IPS-NIHi7 (cell line): ENCODE data around the gene HSPB9.
"Not testable (repeated sequence)": the region's sequence is repeated elsewhere in the genome, so short reads cannot be mapped to it uniquely, and the experiment has no call there.

ENCODE experiments used
- DNase-seq: peaks from one replicate; pipeline ENCODE4 v3.0.0; 2012; ENCODE audit warnings: mixed read lengths; ENCODE audit errors: extremely low spot score

HSPB9 gene

DNA sequence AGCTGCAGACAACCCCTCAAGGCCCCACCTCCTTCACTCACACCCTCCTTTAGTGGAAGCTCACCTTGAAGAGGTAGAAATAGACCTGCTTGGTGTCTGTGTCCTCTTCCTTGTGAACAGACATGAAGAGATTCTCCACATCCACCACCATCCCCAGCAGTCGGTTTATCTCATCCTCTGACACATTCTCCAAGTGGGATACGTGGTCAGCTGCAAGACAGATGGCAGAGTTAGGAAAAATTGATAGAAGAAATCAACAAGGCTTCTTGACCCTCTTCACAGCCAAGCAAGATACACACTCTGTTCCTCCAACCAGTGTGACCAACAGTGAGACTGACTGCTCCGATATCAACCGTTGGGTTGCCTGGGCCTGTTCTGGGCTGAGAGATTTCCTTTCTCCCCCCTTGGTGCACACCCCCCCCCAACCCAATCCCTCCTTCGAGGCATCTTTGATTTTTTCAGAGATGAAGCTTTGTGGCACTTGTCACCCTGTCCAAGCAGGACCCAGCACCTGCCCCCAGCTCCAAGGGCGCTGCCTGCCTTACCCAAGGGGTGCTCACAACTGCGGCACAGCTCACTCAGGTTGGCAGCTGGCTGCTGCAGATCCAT lies 2.3 kb upstream of the HSPB9 start:
- DNase-seq, result no peak

DNA sequence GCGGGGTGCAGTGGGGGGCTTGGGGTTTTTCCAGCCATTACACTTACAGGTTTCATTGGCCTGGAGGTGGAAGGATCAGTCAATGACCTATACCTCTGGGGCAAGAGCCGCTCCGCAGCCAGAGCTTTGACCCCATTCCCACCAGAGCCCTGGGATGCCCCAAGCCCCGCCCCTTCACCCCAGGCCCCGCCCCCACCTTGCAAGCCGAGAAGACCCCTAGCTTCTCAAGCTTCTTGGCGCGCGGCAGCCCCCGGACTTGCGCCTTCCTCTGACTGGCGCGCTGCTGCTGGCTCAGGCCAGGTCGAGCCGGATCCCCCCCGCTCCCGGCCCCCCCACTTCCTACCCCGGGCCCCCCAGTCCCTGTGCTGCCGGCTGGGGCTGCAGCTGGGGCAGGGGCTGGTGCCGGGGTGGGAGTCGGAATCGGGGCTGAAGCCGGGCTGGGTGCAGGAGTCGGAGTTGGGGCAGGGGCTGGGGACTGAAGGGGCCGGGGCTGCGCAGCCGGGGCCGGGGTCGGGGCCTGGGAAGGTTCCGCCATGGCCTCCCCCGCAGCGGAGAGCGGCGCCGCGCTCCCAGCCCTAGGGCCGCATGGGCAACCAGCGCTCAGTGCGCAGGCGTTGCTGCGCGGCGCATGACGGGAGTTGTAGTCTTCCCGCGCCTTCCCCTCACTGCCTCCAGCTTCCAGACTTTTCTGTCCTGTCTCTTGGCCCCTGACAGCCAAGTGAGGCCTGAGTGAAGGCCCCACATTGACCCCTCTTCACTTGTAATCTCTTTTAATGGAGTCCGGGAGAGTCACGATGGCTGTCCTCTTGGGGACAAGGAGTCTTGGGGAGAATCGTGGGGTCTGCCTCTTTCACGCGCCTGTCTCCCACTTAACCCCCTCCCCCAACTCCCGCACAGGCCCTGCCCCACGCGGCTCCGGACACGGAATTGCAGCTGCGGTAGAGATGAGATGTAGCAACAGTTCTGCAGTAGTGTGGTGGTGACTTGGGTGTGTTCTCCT lies 1.5 kb upstream of the HSPB9 start, which contains the start of gene KAT2A:
TSS of gene KAT2A (minus strand) at position 598 of the 1,000 bp plus-strand sequence. CDS start at position 535, 63 bp downstream.
- DNase-seq, result peak; percentile 94

DNA sequence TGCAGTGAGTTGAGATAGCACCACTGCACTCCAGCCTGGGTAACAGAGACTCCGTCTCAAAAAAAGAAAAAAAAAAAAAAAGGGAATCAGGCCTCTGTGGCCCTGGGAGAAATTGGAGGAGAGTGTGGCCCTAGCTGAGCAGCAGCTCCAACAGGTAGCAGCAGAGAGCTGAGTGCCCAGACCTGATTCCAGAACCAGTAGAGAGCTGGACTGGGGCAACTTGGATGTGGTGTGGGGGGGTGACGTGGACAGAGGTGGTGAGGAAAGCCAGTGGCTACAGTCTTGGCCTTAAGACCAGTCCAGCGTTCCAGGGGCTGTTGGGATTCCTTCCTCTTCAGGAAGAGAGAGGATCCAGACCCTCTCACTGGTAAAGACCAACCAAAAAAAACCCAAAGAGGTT lies 1.7 kb downstream of the HSPB9 start:
- DNase-seq, result no peak

DNA sequence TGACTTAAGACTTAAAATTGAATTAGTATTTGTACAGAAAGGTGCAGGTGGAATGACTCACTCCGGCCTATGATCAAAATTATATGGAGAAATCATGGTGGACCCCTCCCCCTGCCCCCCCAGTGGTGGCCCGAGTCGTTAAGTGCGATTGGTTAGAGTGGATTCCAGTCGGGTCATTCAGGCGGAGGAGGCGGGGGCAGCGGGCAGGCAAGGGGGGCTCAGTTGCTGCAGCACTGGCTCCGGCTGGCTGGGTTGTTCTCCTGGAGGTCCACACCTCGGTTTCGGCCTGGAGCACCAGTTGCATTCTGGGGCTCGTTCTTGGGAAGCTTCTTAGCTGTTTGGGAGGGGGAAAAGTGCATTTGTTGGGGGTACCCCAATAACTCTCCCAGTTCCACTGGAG lies 3.0 kb downstream of the HSPB9 start:
- DNase-seq, result no peak

DNA sequence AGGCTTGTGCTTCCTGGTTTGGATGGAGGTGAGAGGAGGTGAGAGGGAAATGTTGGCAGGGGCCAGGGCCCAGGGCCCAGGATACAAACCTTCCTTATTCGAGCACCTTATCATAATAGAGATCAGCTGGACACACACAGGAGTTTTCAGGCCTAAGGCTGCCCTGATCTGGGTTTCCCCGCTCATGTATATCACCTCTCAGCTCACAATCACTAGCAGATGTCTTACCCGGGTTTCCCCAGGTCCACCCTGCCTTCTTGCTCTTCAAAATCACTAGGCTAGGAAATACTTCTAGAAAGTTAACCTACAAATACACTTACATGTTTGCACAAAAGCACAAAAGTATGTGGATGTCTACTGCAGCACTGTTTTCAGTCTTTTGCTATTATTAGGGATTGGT lies 4.2 kb downstream of the HSPB9 start:
- no peak for DNase-seq

DNA sequence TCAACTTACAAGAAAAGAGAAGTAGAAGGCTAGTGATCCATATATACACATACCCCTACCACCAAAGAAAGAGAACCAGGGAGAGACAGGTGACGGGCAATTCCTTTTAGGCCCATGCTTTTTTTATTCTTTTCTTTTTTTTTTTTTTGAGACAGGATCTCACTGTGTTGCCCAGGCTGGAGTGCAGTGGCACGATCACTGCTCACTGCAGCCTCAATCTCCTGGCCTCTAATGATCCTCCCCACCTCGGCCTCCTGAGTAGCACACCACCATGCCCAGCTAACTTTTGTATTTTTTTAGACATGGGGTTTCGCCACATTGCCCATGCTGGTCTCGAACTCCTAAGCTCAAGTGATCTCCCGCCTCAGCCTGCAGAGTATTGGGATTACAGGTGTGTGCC lies 4.8 kb downstream of the HSPB9 start:
- DNase-seq, result no peak

DNA sequence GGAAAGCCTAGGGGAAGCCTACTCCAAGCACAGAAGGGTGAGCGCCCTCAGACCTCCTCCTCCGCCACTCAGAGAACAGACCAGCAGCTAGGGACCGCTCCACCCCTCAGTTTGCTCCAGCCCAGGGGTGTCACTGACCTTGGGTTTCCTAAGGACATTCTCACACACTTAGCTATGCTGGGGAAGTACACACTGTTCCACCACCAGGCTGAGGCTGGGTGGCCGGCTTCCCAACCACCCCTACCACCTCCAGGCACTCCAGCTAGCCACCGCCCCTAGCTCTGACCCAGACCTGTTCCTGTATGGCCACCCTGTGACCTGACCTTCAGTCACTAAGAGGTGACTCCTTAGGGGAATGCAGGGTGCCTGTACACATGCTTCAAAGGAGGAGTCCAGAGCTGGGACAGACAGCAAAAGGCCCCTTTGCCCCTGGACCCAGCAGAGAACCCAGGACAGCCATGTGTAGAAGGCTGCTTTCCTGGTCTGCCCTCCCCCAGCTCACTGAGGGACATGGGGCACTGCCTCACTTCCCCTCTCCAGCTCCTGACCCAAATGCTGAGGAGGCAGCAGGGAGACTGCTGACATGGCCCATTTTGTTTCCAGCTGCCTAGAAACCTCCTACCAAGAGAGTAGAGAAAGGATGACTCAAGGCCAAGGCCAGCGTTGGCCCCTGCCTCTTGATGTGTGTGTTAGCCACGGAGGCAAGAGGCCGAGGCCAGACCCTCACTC lies 6.7 kb downstream of the HSPB9 start:
- no peak for DNase-seq

DNA sequence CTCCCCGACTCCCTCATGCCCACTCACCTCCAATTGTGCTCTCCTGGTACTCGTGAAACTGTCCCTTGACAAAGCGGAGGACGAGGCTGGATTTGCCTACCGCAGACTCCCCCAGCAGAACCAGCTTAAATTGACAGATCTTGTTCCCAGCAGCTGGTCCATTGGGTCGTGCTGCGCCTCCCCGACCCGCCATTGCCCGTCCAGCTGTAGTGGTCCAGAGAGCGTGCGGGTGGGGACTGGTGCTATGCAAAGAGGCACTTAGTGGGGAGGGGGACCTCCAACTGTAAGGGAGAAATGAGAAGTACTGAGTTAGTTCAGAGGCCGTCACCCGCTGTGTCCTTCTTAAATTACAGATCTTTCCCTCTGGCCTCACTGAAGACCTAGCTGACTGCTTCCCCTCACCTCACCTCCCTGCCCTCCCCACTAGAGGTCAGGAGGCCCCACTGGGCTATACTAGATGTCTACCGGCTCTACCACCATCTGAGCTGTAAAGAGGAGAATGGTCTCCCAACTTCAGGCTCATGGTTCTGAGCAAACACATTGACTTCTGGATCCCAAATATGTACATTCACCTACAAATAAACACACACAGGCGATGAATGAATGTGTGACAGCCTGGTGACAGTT lies 7.8 kb downstream of the HSPB9 start:
- no peak for DNase-seq

DNA sequence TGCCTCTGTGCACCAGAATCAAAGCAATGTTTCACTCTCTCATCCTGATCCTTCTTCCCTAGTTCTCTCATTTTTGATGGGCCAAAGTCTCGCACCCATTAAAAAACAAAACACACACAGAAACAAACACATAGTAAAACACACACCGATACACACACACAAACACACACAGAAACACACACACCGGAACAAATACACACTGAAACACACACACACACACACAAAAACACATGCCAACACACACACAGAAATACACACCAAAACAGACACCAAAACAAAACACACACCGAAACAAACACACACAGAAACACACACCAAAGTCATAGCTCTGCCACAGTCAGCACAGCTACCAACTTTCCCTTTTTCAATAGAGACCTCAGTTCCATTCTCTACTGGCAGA lies 8.6 kb downstream of the HSPB9 start:
- DNase-seq, result no peak

DNA sequence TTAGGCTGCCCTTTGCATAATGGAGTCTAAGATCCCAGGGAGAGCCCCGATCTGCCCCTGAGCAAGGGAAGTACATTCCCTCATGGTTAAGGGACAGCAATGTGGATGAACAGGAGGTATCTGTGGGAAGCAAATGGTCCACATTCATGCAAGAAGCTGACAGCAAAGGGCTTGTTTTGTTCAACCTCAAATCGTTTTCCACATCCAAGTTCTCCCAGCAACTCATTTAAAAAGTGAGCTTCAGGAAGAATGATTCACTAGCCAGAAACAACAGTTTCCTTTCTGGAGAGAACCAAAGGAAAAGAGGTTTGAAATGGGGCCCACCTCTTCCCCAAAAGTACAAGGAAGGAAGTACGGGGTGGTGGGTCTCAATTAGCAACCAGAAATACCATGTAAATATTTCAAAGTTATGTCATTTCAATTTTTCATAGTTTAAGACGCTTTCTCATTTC lies 9.4 kb downstream of the HSPB9 start:
- no peak for DNase-seq

DNA sequence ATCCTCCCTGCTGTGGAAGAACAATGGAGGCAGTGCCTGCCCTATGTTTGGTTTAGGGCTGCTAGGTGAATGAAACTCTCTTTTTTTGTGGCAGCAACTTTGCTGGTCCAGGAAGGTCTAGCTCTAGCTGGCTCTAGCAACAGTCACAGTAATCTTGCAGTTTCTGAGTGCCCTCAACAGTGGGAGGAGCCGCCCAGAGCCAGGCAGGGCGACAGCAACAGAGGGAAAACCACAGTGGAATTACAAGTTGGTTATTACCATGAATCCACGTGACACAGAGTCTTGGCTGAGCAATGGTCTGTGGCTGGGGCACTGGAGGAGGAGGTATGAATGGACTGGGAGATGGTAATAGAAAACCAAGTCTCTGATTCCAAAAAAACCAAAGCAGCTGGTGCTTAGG lies 10.3 kb downstream of the HSPB9 start:
- DNase-seq, result no peak

DNA sequence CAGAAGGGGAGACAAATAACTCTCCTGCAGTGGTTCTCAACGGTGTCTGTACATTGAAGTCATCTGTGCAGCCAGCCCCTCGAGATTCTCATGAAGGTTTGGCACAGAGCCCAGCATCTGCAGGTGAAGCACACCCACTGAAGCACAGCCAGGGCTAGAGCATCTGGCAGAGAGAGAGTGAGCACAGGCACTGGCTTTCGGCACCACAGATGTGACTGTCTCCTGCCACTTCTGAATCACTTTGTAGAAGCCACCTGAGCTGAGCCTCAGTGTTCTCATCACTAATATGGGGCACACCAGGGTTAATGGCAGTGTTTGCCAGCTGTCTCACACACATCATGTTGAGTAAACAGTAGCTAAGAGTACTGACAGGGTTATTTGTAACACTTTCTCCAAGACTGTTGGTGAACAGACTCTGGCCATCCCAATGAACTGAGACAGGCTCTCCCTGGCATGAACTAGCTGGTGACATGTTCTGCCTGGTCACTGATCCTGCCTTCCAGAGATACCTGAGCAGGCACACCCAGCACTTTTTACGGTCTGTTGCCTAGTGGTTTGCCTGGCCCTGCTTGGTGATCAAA lies 10.9 kb downstream of the HSPB9 start:
- DNase-seq, result no peak

DNA sequence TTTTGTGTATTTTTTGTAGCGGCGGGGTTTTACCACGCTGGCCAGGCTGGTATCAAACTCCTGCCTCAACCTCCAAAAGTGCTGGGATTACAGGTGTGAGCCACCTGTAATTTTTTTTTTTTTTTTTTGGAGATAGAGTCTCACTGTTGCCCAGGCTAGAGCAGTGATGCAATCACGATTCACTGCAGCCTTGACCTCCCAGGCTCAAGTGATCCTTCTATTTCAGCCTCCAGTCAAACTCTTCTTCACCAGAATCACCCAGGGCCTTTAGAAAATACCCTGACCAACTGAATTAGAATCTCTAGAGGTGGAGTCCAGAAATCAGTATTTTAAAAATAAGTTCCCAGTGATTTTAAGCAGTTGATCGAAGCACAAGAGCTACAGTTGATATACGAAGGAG lies 12.5 kb downstream of the HSPB9 start:
- no peak for DNase-seq

DNA sequence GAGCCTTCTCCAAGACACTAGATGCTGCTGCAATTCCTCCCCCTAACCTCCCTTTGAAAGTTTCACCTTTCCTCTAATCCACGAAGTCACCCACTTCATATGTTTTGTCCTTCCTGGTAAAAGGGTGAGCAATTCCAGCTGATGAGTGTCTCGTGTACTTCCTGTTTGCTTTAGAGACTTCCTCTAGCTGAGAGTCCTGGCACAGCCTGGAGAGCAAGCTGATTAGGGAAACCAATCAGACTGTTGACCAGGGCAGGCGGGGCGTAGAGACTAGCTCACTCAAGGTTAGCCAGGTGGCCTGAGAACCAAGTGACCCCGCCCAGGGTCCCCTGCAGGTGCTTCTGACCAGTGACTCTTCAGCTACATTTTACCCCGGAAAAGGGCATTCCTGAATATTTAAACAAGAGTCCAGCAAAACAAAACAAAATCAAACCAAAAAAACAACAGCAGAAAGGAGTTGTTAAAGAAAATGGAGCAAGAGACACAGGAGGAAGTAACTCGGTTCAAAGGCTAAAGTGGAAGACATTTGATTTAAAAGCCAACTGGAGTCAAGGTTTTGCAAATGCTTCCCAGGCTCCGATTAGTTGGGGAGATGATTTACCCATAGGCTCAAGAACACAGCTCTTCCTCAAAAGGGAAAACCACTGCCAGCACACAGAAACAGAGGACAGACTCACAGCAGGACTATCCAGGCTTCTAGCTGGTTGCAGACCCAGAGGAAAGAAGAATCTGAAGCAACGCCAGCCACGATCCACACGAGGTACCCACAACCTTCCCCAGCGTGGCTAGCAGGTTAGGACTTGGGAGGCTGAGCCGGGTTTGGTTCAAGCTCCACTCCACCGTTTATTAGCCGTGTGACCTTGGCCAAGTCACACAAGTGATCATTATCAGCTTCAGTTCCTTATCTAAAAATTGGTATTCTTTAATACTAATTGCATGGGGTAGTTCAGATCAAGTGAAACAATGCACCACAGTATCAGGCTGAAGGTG lies 13.4 kb downstream of the HSPB9 start:
- peak; percentile 59 for DNase-seq

DNA sequence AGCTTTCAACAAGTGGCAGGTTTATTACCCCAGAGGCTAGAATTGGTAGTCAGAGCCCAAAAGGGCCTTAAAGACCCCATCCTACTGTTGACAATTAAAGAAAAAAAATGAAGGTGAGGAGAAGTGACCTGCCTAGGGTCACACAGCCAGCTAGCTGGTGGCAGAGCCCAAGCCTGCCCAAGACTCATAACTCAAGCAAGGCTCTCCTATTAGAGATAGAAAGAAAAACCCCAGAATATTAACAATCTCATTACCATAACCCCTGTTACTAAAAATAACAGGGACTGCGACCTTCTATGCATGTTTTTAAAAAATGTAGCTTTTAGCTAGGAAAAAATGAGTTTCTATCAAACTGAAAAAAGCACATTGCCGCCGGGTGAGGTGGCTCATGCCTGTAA lies 14.0 kb downstream of the HSPB9 start:
- no peak for DNase-seq

DNA sequence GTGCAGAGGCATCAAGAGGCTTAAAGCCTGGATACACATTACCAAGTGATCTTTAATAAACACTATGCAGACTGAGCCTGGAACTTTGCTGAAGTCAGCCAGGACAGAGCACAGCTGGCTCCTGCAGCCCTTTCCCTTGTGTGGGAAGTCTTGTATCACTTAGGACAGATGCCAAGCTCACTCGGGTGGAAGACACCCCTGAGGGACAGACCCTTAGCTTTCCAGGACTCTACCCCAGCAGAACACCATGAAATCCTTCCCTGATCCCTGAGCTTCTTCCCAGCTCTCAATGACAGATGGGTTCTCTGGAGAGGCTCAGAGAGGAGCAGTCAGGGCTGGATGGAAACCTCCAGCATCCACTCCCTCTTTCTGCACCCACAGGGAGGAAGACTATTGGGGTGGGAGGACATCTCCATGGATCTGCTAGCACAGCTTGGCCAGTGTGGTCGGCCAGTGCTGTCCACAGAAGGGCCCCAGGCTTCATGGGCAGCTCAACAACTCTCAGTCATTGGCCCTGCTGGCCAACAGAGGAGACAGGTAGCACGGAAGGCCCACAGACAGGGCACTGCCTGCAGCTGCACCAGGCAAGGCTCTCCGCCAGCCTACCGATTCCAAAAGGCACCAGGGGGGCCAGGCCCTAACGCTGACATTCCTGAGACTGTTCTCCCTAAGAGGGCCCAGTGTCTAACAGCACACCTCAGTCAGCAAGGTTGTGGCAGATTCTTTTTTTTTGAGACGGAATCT lies 16.3 kb downstream of the HSPB9 start:
- DNase-seq, result no peak

DNA sequence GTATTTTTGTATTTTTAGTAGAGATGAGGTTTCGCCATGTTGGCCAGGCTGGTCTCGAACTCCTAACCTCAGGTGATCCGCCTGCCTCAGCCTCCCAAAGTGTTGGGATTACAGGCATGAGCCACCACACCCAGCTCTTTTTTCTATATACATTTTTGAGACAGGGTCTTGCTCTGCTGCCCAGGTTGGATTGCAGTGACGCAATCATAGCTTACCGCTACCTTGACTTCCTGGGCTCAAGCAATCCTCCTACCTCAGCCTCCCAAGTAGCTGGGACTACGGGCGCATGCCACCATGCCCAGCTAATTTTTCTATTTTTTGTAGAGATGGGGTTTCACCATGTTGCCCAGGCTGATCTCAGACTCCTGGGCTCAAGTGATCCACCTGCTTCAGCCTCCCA lies 18.1 kb downstream of the HSPB9 start:
- DNase-seq, result not testable (repeated sequence)

DNA sequence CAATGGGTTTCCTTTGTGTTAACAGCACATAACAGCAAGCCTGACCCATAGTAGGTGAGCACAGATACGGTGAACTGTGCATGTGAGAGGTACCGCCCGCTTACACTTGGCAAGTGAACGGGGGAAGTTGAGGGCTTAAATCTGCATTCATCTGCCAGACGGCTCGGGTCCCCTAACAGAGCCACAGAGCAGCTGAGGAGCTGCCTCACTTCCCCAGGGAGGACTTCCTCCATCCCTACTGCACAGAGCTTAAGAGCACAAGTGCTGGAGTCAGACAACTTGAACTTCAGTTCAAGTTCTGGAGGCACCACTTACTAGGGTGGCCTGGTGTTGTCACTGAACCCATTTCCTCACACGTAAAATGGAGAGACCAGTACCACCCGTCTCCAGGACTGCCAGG lies 18.8 kb downstream of the HSPB9 start:
- DNase-seq, result no peak

DNA sequence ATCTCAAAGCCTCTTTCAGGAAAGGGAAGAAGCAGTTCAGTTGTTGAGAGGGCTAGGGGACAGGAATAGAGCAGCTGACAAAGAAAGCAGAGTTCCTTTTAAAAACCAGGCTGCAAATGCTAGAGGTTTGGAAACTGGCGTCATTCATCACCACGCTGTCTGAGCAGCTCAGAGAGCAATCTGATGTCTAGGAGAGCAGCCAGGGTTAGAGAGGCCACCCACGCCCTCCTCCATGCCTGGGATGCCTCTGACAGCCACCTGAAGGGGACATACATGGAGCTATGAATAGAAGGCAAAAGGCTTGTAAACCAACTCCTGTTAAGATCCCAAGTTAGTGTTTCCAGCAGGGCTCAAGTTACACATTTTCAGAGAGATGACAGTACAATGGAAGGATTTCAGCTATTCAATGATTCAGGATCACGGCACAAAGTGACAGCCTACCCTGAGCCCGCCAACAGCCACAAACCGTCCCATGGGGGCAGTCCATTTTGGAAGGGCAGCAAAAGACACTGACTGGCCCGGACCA lies 19.8 kb downstream of the HSPB9 start:
- no peak for DNase-seq
